Measurements from ENCODE around the gene SLC25A22. TPM values are rescaled to one million over a fixed set of nuclear protein-coding genes. Genes with fewer than 3 reads are reported as not detected.

Gene SLC25A22
- total RNA-seq, 2 donors from 2014 or later = 16.0 to 16.8 TPM

GRCh38 chr11:742156-742546, 55.9 kb downstream of the SLC25A22 start:
- intact Hi-C loops (cut with DNase I, micrococcal nuclease) = no loop called here
- DNase-seq (no peak), ATAC-seq (no peak)

Other genes starting within 250 kb of the SLC25A22 start
- 10 to 100 TPM; 13.6 to 15.3 TPM for gene LMNTD2, start 237.5 kb downstream of the SLC25A22 start, total RNA-seq
- gene RASSF7, start 237.3 kb downstream of the SLC25A22 start, total RNA-seq = 100 to 1,000 TPM in 1 of 2 donors, 10 to 100 TPM in 1; 90.9 to 117 TPM
- 10 to 100 TPM; 31.0 to 33.0 TPM for gene PHRF1, start 221.8 kb downstream of the SLC25A22 start, total RNA-seq
- 10 to 100 TPM; 29.9 to 36.4 TPM for gene IRF7, start 182.3 kb downstream of the SLC25A22 start, total RNA-seq
- gene CDHR5, start 173.3 kb downstream of the SLC25A22 start, total RNA-seq = 100 to 1,000 TPM; 359 to 611 TPM
- 1 to 10 TPM in 1 of 2 donors, not detected in 1; 2.7 TPM for gene SCT, start 171.1 kb downstream of the SLC25A22 start, total RNA-seq
- gene DRD4, start 161.0 kb downstream of the SLC25A22 start, total RNA-seq = 1 to 10 TPM; 1.3 to 1.9 TPM
- gene DEAF1, start 103.1 kb downstream of the SLC25A22 start, total RNA-seq = 10 to 100 TPM; 24.1 to 27.1 TPM
- 10 to 100 TPM; 26.9 to 31.3 TPM for gene TMEM80, start 102.5 kb downstream of the SLC25A22 start, total RNA-seq
- gene EPS8L2, start 92.0 kb downstream of the SLC25A22 start, total RNA-seq = 100 to 1,000 TPM; 248 to 294 TPM
- gene TALDO1, start 50.8 kb downstream of the SLC25A22 start, total RNA-seq = 100 to 1,000 TPM; 159 to 186 TPM
- 10 to 100 TPM; 49.2 to 60.2 TPM for gene GATD1, start 20.8 kb downstream of the SLC25A22 start, total RNA-seq
- gene CEND1, start 8.2 kb downstream of the SLC25A22 start, total RNA-seq = under 1 TPM in 1 of 2 donors, not detected in 1; 0.36 TPM
- gene PIDD1, start 7.0 kb upstream of the SLC25A22 start, total RNA-seq = 10 to 100 TPM; 20.0 to 25.8 TPM
- 1,000 to 10,000 TPM; 1,811 to 1,846 TPM for gene RPLP2, start 11.7 kb upstream of the SLC25A22 start, total RNA-seq
- gene PNPLA2, start 20.6 kb upstream of the SLC25A22 start, total RNA-seq = 100 to 1,000 TPM; 161 to 222 TPM
- 100 to 1,000 TPM; 117 to 122 TPM for gene CRACR2B, start 29.6 kb upstream of the SLC25A22 start, total RNA-seq
- 100 to 1,000 TPM; 443 to 462 TPM for gene CD151, start 34.7 kb upstream of the SLC25A22 start, total RNA-seq
- gene POLR2L, start 44.2 kb upstream of the SLC25A22 start, total RNA-seq = 10 to 100 TPM; 79.4 to 83.1 TPM
- gene TSPAN4, start 44.6 kb upstream of the SLC25A22 start, total RNA-seq = 10 to 100 TPM; 11.7 to 20.2 TPM
- gene CHID1, start 112.5 kb upstream of the SLC25A22 start, total RNA-seq = 10 to 100 TPM; 52.0 to 54.2 TPM
- gene AP2A2, start 127.6 kb upstream of the SLC25A22 start, total RNA-seq = 10 to 100 TPM; 61.6 to 68.8 TPM
- gene MUC6, start 238.4 kb upstream of the SLC25A22 start, total RNA-seq = not detected

Data from left colon (tissue), 2 donors.